Activated naive CD4-positive, alpha-beta T cell treated with anti-CD3 and anti-CD28 coated beads, Interleukin-2, amount 50 U/mL, for 24 hours (primary cell): ENCODE measurements around the gene MYCN.
"Not testable (repeated sequence)": the region's sequence is repeated elsewhere in the genome, so short reads cannot be mapped to it uniquely, and the experiment has no call there.

Experiments
- H3K27ac Mint-ChIP-seq: one replicate; pipeline ENCODE4 v1.8.0; 2021; ENCODE audit warnings: mild to moderate bottlenecking, mixed read lengths
- H3K27me3 Mint-ChIP-seq: one replicate; pipeline ENCODE4 v1.8.0; 2021; ENCODE audit warnings: mixed read lengths
- H3K36me3 Mint-ChIP-seq: one replicate; pipeline ENCODE4 v1.8.0; 2021; ENCODE audit warnings: mixed read lengths
- H3K4me1 Mint-ChIP-seq: one replicate; pipeline ENCODE4 v1.8.0; 2021; ENCODE audit warnings: mixed read lengths
- H3K4me3 Mint-ChIP-seq: one replicate; pipeline ENCODE4 v1.8.0; 2021; ENCODE audit warnings: mild to moderate bottlenecking, mixed read lengths
- H3K9me3 Mint-ChIP-seq: one replicate; pipeline ENCODE4 v1.8.0; 2021; ENCODE audit warnings: mixed read lengths

Gene MYCN

DNA sequence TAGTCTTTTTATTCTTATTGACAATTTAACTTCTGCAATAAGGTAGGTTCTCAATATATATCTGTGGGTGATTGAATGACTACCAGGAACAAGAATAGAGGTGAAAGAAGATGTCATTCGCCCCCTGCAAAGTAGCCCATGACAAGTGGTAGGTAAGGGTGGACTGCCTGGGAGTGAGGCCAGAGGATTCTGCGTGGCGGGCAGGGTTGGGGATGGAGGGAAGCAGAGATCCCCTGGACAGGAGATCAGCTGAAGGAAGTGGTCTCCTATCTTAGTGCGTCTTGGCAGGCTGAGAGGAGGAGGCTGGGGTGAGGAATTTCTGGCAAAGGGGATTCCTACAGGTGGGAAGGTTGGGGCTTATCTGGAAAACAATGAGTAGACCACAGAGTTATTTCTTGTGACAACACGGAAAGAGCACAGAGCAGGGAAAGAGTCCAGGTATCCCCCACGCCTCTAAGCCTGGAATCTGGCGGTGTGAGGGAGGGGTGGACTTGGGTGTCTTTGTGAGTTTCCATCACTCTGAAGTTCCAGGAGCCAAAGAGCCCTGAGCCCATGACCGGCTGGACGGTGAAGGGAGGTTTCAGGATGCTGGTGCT is 21.5 kb upstream of the MYCN start:
- H3K27me3 Mint-ChIP-seq, result peaks cover 8% of the 10 kb centered on the region
- no peaks in the 10 kb centered on the region for H3K4me1 Mint-ChIP-seq
- no peak overlapping the region for H3K4me3 Mint-ChIP-seq
- H3K9me3 Mint-ChIP-seq, result no peaks in the 10 kb centered on the region
- H3K36me3 Mint-ChIP-seq, result no peaks in the 10 kb centered on the region
- H3K27ac Mint-ChIP-seq, result no peak overlapping the region

DNA sequence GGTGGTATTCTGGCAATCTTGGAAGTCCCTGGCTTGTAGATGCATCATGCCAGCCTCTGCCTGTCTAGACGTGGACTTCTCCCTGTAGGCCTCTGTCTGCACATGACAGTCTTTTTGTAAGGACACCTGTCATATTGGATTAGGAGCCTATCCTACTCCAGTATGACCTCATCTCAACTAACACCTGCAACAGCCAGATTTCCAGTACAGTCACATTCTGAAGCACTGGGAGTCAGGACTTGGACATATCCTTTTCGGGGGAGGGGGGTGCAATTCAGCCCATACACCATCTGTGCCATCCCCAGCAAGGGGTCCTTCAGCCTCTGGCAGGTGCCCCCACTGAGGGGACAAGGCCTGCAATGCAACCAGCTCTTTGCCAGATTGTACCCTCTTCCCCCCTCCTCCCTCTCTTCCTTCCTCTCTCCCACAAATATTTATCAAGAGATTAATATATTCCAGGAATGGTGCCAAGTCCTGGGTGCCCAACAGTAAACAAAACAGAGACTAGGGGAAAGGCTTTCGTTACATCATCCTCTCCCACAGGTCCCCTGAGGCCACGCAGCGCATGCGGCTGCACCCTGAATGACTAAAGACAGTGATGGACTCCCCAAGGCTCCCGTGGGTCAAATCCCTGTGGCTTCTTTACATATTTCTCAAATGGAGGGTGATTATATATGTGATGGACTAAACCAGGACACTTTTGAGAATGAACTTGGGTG is 20.5 kb upstream of the MYCN start:
- H3K4me1 Mint-ChIP-seq, result no peaks in the 10 kb centered on the region
- no peaks in the 10 kb centered on the region for H3K36me3 Mint-ChIP-seq
- no peak overlapping the region for H3K27ac Mint-ChIP-seq
- H3K9me3 Mint-ChIP-seq, result no peaks in the 10 kb centered on the region
- H3K4me3 Mint-ChIP-seq, result no peak overlapping the region
- peaks cover 8% of the 10 kb centered on the region for H3K27me3 Mint-ChIP-seq

DNA sequence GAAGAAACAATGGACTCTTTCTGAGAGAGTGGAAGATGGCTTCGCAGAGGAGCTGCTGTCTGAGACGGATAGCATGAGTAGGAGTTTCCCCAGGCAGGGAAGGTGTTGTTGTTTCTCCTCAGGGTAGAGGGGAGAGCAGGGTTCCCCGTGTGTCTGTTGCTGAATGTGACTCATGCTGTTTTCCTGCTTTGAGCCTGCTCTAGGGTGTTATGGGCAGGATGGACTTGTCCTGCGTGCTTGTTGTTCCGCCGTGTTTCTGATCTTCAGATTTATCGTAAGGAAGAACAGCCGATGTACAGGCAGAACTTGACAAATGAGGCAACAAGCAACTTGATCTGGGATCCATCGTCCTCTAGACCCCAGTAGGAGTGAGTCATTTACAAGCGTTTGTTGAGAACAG is 19.7 kb upstream of the MYCN start:
- no peak overlapping the region for H3K27ac Mint-ChIP-seq
- no peaks in the 10 kb centered on the region for H3K4me1 Mint-ChIP-seq
- peaks cover 8% of the 10 kb centered on the region for H3K27me3 Mint-ChIP-seq
- H3K36me3 Mint-ChIP-seq, result no peaks in the 10 kb centered on the region
- H3K9me3 Mint-ChIP-seq, result no peaks in the 10 kb centered on the region
- no peak overlapping the region for H3K4me3 Mint-ChIP-seq

DNA sequence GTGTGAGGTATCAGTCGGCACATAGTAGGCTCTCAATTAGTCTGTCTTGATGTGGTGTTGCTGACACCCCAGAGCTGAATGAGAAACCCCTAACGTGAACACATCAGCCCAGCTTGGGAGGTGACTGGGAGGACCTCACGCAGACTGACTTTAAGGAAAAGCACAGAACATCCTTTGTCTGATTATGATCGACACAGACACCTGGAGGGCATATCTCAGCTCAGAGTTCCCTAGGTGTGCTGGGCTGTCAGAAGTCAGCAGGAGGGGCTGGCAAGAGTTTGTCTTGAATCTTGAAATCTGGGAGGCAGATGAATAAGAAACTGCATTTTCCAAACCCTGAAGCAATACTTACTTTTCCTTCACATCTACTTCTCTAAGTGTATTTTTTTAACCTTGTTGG is 16.8 kb upstream of the MYCN start:
- Mint-ChIP-seq H3K4me1 (no peaks in the 10 kb centered on the region), H3K27me3 (peaks cover 8% of the 10 kb centered on the region), H3K27ac (no peak overlapping the region)

DNA sequence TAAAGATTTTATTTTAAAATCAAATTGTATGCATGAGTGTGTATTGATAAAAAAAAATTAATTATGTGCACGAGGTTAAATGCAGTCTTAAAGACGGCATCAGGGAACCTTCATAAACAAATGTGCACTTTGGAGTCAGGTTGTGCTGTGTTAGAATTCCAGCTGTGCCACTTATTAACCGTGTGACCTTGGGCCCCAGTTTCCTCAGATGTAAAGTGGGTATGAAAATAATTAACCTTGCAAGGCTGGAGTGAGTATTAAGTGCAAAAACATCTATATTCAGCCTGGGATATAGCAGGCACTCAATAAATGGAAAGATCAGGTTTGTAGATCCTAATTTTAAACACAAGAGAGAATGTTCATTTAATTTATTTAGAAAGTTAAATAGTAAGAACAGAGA is 14.5 kb upstream of the MYCN start:
- Mint-ChIP-seq H3K27ac (no peak overlapping the region), H3K4me1 (no peaks in the 10 kb centered on the region), H3K4me3 (no peak overlapping the region), H3K27me3 (peaks cover 8% of the 10 kb centered on the region), H3K36me3 (no peaks in the 10 kb centered on the region), H3K9me3 (no peaks in the 10 kb centered on the region)

More for the DNA sequence above, 16.8 kb upstream of the MYCN start:
- no peaks in the 10 kb centered on the region for H3K36me3 Mint-ChIP-seq
- H3K9me3 Mint-ChIP-seq, result no peaks in the 10 kb centered on the region
- no peak overlapping the region for H3K4me3 Mint-ChIP-seq

DNA sequence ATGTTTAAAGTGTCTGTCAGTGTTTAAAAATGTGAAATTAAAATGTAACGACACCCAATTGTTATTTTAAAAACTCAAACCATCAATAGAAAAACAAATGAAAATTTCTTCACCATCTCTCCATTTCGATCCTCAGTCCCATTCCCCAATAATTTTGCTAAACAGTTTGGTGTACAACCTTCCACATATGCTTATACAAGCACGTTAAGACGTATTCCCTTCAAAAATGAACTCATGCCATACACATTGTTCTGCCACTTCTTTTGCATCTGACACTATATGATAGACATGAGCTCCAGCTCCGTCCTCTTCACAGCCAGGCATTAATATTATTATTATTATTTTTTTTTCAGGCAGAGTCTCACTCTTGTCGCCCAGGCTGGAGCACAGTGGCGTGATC is 14.1 kb upstream of the MYCN start:
- no peaks in the 10 kb centered on the region for H3K36me3 Mint-ChIP-seq
- no peak overlapping the region for H3K4me3 Mint-ChIP-seq
- no peaks in the 10 kb centered on the region for H3K4me1 Mint-ChIP-seq
- H3K27ac Mint-ChIP-seq, result no peak overlapping the region
- H3K9me3 Mint-ChIP-seq, result no peaks in the 10 kb centered on the region
- H3K27me3 Mint-ChIP-seq, result peaks cover 8% of the 10 kb centered on the region

DNA sequence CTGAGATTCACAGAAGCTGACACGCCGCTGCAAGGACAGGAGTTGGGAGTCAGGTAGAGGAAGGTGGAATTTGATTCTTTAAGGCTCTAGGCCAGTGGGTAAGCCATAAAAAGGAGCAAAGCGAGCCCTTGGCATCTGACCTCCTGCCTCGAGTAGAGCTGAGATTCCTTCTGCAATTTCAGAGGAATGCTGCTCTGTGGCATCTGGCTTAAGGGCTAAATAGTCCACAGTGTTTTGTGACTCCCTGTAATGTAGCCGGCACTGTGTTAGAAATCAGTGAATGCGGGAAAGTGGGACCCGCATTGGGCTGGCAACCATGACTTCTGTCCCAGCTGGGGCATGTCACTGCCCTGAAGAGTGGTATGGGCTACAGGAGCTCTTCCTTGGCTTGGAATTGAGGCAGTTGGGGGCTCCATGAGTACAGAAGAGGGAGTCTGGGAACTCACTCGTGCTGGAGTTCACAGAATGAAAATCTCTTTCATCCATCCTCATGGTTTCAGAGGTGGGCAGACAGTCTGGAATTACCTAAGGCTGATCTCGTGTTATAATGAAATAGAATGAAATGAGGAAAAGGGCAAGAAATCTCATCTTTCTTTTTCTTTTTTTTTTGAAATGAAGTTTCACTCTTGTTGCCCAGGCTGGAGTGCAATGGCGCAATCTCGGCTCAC is 12.7 kb upstream of the MYCN start:
- Mint-ChIP-seq H3K27ac (no peak overlapping the region), H3K9me3 (no peaks in the 10 kb centered on the region), H3K4me3 (no peak overlapping the region), H3K4me1 (no peaks in the 10 kb centered on the region), H3K27me3 (peaks cover 7% of the 10 kb centered on the region), H3K36me3 (no peaks in the 10 kb centered on the region)

DNA sequence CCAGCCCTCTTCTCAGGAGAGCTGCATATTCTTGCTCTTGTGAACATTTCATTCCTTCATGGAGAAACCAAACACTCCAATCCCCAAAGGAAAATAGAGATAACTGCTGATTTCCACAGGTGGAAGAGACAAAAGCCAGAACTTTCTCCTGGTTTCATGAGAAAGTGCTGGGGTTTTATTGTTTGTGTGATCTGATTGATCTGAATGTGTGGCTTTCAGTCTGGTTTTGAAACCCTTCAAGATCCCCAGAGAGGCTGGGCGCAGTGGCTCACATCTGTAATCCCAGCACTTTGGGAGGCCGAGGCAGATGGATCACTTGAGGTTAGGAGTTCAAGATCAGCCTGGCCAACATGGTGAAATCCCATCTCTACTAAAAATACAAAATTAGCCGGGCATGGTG is 11.3 kb upstream of the MYCN start:
- not testable (repeated sequence) for H3K27ac Mint-ChIP-seq, H3K36me3 Mint-ChIP-seq

DNA sequence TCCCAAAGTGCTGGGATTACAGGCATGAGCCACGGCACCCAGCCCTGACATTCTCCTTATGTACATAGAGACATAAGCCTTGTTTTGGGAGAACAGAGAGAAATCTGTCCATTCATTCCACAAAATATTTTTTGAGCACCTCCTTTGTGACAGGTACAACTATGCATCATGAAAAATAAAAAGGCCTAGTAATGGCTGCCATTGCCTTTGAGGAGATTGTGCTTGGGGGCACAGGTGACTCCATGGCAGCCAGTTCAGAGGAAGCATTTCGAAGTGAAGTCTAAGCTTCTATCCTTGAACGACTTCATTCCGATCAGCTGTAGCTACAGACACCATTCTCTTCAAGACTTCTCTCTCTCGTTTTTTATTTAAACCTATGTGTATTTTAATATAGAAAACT is 10.5 kb upstream of the MYCN start:
- no peak overlapping the region for H3K27ac Mint-ChIP-seq
- H3K36me3 Mint-ChIP-seq, result no peaks in the 10 kb centered on the region
- H3K9me3 Mint-ChIP-seq, result no peaks in the 10 kb centered on the region
- H3K4me3 Mint-ChIP-seq, result no peak overlapping the region
- H3K4me1 Mint-ChIP-seq, result no peaks in the 10 kb centered on the region
- H3K27me3 Mint-ChIP-seq, result peaks cover 4% of the 10 kb centered on the region

More for the DNA sequence above, 11.3 kb upstream of the MYCN start:
- H3K27me3 Mint-ChIP-seq, H3K4me1 Mint-ChIP-seq, H3K9me3 Mint-ChIP-seq, H3K4me3 Mint-ChIP-seq: not testable (repeated sequence)

DNA sequence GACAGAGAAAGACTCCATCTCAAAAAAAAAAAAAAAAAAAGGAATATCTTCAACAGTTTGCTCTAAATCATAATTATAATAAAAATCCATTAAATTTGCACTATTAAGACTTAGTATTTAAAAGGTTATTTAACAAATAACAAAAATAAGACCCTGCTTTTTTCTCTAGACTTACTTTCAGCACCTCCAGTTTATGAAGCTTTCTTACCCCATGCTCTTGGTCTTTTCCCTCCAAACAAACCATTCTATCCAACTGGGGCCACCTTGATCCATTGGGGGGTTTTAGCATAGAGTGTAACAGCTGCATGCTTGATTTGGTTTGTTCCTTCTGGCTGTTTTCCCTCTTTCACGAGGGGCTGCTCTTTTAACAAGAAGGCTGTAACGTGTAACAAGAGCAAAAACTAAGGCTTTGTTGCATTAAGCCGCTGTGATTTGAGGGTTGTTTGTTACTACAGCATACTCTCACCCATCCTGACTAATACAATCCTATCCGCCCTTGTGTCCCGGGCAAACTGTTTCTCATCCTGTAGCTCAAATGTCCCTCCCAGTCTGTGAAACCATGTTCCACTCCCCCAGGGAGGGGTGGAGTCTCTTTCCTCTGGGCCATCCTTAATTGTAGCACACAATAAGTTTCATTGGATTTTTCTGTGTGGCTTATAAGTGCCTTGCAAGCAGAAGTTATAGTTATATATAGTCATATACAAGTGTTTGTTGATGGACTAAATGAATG is 9.6 kb upstream of the MYCN start:
- Mint-ChIP-seq H3K27ac (no peak overlapping the region), H3K4me3 (no peak overlapping the region), H3K36me3 (no peaks in the 10 kb centered on the region), H3K4me1 (no peaks in the 10 kb centered on the region), H3K9me3 (no peaks in the 10 kb centered on the region), H3K27me3 (peaks cover 10% of the 10 kb centered on the region)

DNA sequence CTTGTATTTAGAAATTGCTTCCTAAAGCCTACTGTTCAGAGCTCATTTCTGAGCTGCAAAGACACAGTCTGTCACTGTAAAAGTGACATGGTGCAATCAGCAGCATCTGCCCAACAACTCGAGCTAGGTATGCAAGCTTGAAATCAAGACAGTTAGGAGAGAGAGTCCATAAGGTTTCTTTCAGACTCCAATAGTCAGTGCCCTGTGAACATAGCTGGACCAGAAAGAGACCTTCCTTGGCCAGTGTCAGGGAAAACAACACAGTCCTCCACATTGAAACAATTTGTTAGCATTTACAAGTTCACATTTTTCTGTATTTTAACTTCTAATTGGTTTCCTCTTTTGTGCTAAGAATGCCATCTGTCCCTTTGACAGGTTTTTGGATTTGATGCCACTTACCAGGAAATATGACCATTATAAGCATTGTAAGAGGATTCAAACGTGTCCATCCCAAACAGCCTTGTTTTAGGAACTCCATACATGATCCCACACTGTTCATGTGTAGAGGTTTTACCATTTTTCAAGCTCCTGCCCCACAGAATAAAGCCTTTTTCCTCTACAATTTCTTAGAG is 8.9 kb upstream of the MYCN start:
- Mint-ChIP-seq H3K4me1 (no peaks in the 10 kb centered on the region), H3K27ac (no peak overlapping the region), H3K4me3 (no peak overlapping the region), H3K9me3 (no peaks in the 10 kb centered on the region), H3K36me3 (no peaks in the 10 kb centered on the region), H3K27me3 (peaks cover 11% of the 10 kb centered on the region)

DNA sequence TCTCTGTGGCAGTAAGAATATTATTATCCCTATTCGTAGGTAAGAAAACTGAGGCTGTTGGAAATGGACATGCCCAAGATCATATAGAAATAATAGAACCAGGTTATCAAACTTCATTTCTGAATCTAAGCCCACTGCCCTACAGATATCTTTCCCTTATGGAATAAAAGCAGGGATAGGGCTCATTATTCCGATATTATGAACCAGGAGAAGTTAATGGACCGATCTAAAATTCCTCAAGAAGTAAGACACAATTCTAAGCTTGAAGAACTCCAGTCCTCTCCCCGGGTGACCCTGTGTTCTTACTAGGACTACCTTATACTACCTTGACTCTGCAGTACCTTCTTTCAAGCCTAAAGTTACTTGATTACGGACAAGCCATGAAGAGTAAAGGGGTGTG is 8.4 kb upstream of the MYCN start:
- Mint-ChIP-seq H3K27ac (no peak overlapping the region), H3K36me3 (no peaks in the 10 kb centered on the region), H3K9me3 (no peaks in the 10 kb centered on the region), H3K4me1 (no peaks in the 10 kb centered on the region), H3K27me3 (peaks cover 14% of the 10 kb centered on the region), H3K4me3 (no peak overlapping the region)

DNA sequence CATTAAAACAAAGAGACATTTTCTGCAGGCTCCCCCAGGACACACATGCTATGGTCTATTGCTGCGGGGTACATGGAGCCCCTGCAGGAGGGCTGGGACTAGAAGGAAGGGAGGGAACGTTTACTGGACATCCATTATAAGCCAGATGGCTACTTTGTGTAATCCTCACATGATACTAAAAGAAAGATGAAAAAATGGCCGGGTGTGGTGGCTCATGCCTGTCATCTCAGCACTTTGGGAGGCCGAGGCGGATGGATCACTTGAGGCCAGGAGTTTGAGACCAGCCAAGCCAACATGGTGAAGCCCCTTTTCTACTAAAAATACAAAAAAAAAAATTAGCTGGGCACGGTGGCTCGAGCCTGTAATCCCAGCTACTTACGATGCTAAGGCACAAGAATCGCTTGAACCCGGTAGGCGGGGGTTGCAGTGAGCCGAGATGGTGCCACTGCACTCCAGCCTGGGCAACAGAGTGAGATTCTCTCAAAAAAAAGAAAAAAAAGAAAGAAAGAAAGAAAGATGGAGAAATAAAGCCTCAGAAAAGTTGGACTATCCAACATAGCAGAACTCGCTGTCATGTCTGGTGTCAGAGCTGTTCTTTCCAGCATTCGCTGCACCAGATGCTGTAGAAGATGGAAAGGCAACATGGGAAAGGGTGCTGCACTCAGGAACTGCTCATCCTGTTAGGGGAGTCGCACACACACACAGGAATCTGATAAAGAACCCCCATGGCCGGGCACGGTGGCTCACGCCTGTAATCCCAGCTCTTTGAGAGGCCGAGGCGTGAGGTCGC is 7.8 kb upstream of the MYCN start:
- Mint-ChIP-seq H3K27ac (no peak overlapping the region), H3K9me3 (no peaks in the 10 kb centered on the region), H3K4me1 (no peaks in the 10 kb centered on the region), H3K36me3 (no peaks in the 10 kb centered on the region), H3K27me3 (peaks cover 21% of the 10 kb centered on the region), H3K4me3 (no peak overlapping the region)

DNA sequence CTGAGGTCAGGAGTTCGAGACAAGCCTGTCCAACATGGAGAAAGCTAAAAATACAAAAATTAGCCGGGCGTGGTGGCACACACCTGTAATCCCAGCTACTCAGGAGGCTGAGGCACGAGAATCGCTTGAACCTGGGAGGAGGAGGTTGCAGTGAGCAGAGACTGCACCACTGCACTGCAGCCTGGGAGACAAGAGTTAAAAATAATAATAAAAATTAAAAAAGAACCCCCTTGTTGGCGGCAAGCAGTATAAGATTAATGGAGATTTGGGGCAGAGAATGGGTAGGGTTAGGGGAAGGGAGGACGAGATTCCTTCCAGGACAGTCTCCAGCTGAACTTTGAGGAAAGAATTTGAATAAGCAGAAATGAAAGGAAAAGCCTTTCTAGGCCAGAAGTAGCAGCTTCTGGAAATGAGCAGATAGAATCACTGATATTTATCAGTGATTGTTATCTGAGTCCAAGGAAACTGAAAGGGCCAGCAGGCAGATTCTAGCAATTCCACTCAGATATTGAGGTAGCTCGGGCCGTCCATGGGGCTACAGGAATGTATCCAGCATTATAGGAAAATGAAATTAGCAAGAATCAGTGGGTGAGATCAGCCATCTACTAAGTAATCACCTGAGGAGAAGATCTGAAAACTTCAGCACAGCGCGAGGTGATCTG is 7.0 kb upstream of the MYCN start:
- Mint-ChIP-seq H3K4me3 (no peak overlapping the region), H3K4me1 (no peaks in the 10 kb centered on the region), H3K36me3 (no peaks in the 10 kb centered on the region), H3K27me3 (peaks cover 28% of the 10 kb centered on the region), H3K9me3 (no peaks in the 10 kb centered on the region), H3K27ac (no peak overlapping the region)
